GM12873 (cell line): ENCODE data around the gene COMMD1.

ENCODE experiments used
- TF ChIP-seq, protein P1 (sequence below): IDR thresholded peaks from 2 replicates; pipeline ENCODE4 v1.5.1; 2012; ENCODE audit warnings: low read depth, mild to moderate bottlenecking, moderate library complexity, low read length, control low read depth; ENCODE audit not compliant: insufficient read depth; ENCODE audit errors: missing control alignments

COMMD1 gene

DNA sequence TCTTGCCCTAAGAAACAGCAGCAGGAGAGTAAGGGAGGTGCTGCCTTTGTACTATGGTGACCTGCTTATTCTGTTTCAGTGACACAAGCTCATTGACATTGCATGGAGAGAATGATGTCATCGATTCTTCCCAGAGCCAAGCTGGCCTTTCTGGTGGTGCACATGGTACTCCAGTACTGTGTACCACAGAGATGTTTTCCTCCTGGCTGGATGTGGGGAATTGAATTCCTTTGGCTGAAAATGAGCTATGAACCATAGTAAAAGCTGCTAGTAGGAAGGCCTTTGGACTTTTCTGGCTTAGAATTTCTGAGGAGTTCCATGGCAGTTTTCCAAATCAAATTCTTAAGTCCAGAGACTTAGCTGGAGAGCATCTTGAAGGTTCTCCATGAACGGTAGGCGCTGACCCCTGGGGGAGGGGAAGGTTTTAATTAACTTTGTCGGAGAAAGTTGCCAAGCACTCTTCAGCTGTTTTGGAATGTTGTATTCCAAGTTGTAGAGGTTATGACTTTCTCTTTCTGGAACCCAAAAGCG lies 273.3 kb downstream of the COMMD1 start:
- TF ChIP-seq, protein P1, sequence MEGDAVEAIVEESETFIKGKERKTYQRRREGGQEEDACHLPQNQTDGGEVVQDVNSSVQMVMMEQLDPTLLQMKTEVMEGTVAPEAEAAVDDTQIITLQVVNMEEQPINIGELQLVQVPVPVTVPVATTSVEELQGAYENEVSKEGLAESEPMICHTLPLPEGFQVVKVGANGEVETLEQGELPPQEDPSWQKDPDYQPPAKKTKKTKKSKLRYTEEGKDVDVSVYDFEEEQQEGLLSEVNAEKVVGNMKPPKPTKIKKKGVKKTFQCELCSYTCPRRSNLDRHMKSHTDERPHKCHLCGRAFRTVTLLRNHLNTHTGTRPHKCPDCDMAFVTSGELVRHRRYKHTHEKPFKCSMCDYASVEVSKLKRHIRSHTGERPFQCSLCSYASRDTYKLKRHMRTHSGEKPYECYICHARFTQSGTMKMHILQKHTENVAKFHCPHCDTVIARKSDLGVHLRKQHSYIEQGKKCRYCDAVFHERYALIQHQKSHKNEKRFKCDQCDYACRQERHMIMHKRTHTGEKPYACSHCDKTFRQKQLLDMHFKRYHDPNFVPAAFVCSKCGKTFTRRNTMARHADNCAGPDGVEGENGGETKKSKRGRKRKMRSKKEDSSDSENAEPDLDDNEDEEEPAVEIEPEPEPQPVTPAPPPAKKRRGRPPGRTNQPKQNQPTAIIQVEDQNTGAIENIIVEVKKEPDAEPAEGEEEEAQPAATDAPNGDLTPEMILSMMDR, result no peak

DNA sequence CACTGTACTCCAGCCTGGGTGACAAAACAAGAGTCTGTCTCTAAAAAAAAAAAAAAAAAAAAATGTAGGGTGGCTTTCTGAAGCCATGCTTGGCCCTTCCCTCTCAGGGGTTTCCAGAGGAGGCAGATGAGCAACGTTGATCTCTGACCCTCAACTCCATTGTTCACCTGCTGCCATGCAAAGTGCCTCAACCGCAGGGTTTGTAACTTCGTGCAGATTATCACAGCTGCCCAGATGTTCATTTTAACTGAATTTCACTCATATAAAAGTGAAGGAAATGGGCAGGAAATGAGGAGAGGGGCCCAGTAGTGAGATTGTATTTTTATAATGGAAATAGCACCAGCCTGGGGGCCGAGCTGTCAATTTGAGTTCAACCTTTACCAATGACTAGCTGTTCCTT lies 275.5 kb downstream of the COMMD1 start:
- TF ChIP-seq, protein P1, result no peak

DNA sequence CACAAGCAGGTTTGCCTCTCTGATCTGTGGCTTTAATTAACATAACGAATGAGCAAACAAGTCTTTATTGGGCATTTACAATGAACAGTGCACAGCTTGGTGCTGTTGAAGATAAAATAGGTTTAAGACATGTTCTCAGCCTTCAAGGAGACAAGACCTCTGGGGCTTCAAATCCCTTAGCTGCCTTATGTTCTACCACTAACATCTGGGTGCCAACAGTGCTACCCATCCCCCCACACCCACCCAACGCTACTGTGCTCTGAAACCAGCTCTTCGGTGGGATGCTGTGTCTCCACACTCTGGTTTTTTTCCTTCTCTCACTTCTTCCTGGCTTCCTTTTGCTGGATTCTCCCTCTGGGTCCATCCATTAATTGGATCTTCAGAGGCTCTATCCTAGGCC lies 276.4 kb downstream of the COMMD1 start:
- TF ChIP-seq, protein P1, result no peak

DNA sequence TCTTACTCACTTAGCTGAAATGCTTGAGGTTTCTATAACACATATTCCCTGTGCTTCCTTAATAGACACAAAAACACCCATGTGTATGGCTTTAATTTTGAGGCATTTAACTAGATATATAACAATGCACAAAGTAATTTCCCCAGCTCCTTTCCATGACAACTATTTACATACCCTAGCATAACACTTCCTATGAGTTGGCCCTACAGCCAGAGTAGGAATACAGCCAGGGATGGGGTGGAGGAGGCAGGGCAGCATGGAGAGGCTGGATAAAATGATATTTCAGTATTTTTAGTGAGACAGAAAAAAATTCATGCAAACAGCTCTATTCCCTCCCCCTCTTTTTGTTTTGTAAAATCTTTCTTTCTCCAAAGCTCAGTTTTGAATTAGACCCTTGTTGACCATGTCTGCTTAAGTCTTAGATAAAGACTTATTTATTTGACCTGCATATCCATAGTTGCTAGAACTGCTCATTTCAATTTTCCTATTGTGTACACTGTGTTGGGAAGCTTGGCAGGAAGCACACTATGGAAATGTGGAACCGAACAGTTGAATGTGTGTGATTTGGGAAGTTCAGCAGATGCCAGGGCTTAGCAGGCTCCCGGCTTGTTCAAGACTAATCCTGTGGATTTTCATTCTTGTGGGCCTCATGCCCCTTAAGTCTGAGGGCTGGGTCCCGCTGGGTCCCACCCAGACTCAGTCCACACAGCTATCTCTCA lies 279.2 kb downstream of the COMMD1 start:
- TF ChIP-seq, protein P1, result no peak
